ENCODE data around the gene TEX26.

GRCh38 chr13:30898070-30898469 is 34.4 kb upstream of the TEX26 start:
- TF ChIP-seq, protein P1, sequence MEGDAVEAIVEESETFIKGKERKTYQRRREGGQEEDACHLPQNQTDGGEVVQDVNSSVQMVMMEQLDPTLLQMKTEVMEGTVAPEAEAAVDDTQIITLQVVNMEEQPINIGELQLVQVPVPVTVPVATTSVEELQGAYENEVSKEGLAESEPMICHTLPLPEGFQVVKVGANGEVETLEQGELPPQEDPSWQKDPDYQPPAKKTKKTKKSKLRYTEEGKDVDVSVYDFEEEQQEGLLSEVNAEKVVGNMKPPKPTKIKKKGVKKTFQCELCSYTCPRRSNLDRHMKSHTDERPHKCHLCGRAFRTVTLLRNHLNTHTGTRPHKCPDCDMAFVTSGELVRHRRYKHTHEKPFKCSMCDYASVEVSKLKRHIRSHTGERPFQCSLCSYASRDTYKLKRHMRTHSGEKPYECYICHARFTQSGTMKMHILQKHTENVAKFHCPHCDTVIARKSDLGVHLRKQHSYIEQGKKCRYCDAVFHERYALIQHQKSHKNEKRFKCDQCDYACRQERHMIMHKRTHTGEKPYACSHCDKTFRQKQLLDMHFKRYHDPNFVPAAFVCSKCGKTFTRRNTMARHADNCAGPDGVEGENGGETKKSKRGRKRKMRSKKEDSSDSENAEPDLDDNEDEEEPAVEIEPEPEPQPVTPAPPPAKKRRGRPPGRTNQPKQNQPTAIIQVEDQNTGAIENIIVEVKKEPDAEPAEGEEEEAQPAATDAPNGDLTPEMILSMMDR (IDR thresholded peaks at IDR 0.05; ENCODE audit: poor library complexity, severe bottlenecking): no peak
- TF ChIP-seq, protein P2, sequence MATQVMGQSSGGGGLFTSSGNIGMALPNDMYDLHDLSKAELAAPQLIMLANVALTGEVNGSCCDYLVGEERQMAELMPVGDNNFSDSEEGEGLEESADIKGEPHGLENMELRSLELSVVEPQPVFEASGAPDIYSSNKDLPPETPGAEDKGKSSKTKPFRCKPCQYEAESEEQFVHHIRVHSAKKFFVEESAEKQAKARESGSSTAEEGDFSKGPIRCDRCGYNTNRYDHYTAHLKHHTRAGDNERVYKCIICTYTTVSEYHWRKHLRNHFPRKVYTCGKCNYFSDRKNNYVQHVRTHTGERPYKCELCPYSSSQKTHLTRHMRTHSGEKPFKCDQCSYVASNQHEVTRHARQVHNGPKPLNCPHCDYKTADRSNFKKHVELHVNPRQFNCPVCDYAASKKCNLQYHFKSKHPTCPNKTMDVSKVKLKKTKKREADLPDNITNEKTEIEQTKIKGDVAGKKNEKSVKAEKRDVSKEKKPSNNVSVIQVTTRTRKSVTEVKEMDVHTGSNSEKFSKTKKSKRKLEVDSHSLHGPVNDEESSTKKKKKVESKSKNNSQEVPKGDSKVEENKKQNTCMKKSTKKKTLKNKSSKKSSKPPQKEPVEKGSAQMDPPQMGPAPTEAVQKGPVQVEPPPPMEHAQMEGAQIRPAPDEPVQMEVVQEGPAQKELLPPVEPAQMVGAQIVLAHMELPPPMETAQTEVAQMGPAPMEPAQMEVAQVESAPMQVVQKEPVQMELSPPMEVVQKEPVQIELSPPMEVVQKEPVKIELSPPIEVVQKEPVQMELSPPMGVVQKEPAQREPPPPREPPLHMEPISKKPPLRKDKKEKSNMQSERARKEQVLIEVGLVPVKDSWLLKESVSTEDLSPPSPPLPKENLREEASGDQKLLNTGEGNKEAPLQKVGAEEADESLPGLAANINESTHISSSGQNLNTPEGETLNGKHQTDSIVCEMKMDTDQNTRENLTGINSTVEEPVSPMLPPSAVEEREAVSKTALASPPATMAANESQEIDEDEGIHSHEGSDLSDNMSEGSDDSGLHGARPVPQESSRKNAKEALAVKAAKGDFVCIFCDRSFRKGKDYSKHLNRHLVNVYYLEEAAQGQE (IDR thresholded peaks at IDR 0.05; ENCODE audit: borderline replicate concordance): no peak
- TF ChIP-seq SMC3 (conservative IDR thresholded peaks at IDR 0.05; ENCODE audit: poor library complexity) (no peak), EP300 (conservative IDR thresholded peaks at IDR 0.05; ENCODE audit: poor library complexity, severe bottlenecking) (no peak), POLR2AphosphoS5 (IDR thresholded peaks at IDR 0.05) (no peak)
